Endothelial cell of umbilical vein (primary cell): ENCODE measurements around the gene CAMP. TPM values are rescaled to one million over a fixed set of nuclear protein-coding genes. Genes with fewer than 3 reads are reported as not detected.
A peak's percentile ranks its signal among the peaks of the same experiment; 100 is the strongest.

Experiments
- BruUV-seq: library from RNA; stranded (reverse); fragments of 400-500 nt; replicated peaks from 2 replicates; lab custom pipeline; 2021; lab: Mats Ljungman, UMichigan
- CTCF ChIA-PET: fragments of 300-600, 350-600 bp; sonication (Branson Sonifier 250); formaldehyde crosslinking; loops from one replicate; lab custom pipeline; 2021; ENCODE audit warnings: antibody characterized with exemption, inconsistent platforms; lab: Charles Lee
- POLR2A ChIA-PET: fragments of 300-600, 350-600 bp; sonication (Branson Sonifier 250); formaldehyde crosslinking; loops from one replicate; lab custom pipeline; 2021; ENCODE audit warnings: antibody characterized with exemption, inconsistent platforms; lab: Charles Lee
- DNase-seq: peaks from one replicate; pipeline ENCODE4 v3.0.0-alpha.2; 2011; ENCODE audit warnings: low read depth, low spot score
- FAIRE-seq: peaks from 2 replicates; lab custom pipeline; 2011; peaks lifted over from hg19 to GRCh38; lab: Jason Lieb, UNC
- H2AFZ ChIP-seq: 2 replicates; pipeline ENCODE4 v1.6.0; 2012; ENCODE audit warnings: low read depth, low read length, control low read depth, inconsistent platforms
- H3K27ac ChIP-seq: 2 replicates; pipeline ENCODE4 v1.5.1; 2011; ENCODE audit warnings: low read depth, mild to moderate bottlenecking, control low read depth, low read length, moderate library complexity; ENCODE audit not compliant: insufficient read depth
- H3K27me3 ChIP-seq, 2 experiments: 2 replicates each; pipeline versions ENCODE4 v1.6.0 to v1.6.1; 2011; ENCODE audit warnings: low read length in 2 of 2, mixed read lengths in 1 of 2; ENCODE audit not compliant: control insufficient read depth in 2 of 2, insufficient read depth in 2 of 2
- H3K36me3 ChIP-seq, 2 experiments: 2 replicates in 1 of 2; 3 replicates in 1 of 2; pipeline ENCODE4 v1.5.1; 2011; ENCODE audit warnings: low read length in 2 of 2, mild to moderate bottlenecking in 1 of 2, moderate library complexity in 1 of 2; ENCODE audit not compliant: control insufficient read depth in 2 of 2, insufficient read depth in 2 of 2; ENCODE audit errors: extremely low read depth in 1 of 2
- H3K4me1 ChIP-seq: 3 replicates; pipeline ENCODE4 v1.5.1; 2011; ENCODE audit warnings: mild to moderate bottlenecking, low read length; ENCODE audit not compliant: control insufficient read depth, insufficient read depth; ENCODE audit errors: extremely low read depth
- H3K4me2 ChIP-seq: 2 replicates; pipeline ENCODE4 v1.6.1; 2011; ENCODE audit warnings: low read length, control low read depth, mixed read lengths; ENCODE audit not compliant: insufficient read depth
- H3K4me3 ChIP-seq, 3 experiments: fragments of 200-600 bp in 1 of 3; sonication (generic), shearing (Covaris generic) in 1 of 3; replicated peaks in 1 of 3; 2 replicates each; pipeline ENCODE4 v1.5.1; 2011 to 2016; ENCODE audit warnings: control low read depth in 3 of 3, low read length in 3 of 3, mild to moderate bottlenecking in 2 of 3, inconsistent platforms in 1 of 3, low read depth in 1 of 3, moderate library complexity in 1 of 3; ENCODE audit not compliant: insufficient read depth in 1 of 3
- H3K79me2 ChIP-seq: 2 replicates; pipeline ENCODE4 v1.6.0; 2012; ENCODE audit warnings: low read length, inconsistent platforms; ENCODE audit not compliant: control insufficient read depth, insufficient read depth
- H3K9ac ChIP-seq: replicated peaks from 2 replicates; pipeline ENCODE3; 2011; ENCODE audit warnings: low read length, control low read depth; ENCODE audit not compliant: insufficient read depth; ENCODE audit errors: extremely low read depth
- H3K9me1 ChIP-seq: replicated peaks from 3 replicates; pipeline ENCODE4 v1.6.0; 2011; ENCODE audit warnings: mild to moderate bottlenecking, low read length; ENCODE audit not compliant: control insufficient read depth, insufficient read depth; ENCODE audit errors: extremely low read depth
- H3K9me3 ChIP-seq: replicated peaks from 2 replicates; pipeline ENCODE4 v1.5.1; 2012; ENCODE audit warnings: low read length, inconsistent platforms; ENCODE audit not compliant: control insufficient read depth, insufficient read depth
- H4K20me1 ChIP-seq: replicated peaks from 2 replicates; pipeline ENCODE3; 2011; ENCODE audit warnings: mild to moderate bottlenecking, low read length; ENCODE audit not compliant: control insufficient read depth, insufficient read depth; ENCODE audit errors: extremely low read depth
- EZH2 ChIP-seq: IDR thresholded peaks from 2 replicates; pipeline ENCODE4 v1.6.1; 2012; ENCODE audit warnings: borderline replicate concordance, low read depth, mild to moderate bottlenecking, moderate library complexity, low read length, inconsistent platforms; ENCODE audit not compliant: severe bottlenecking
- FOS ChIP-seq: IDR thresholded peaks from 2 replicates; pipeline ENCODE4 v1.6.1; 2011; ENCODE audit warnings: mild to moderate bottlenecking, low read length, moderate library complexity, borderline replicate concordance; ENCODE audit not compliant: insufficient read depth
- GATA2 ChIP-seq: IDR thresholded peaks from 2 replicates; pipeline ENCODE4 v1.7.0; 2011; ENCODE audit warnings: low read depth, mild to moderate bottlenecking, moderate library complexity, mixed read lengths, low read length; ENCODE audit not compliant: insufficient read length, insufficient read depth
- JUN ChIP-seq: IDR thresholded peaks from 2 replicates; pipeline ENCODE4 v1.6.1; 2011; ENCODE audit warnings: borderline replicate concordance, low read depth; ENCODE audit not compliant: insufficient read length, insufficient read depth
- MYC ChIP-seq: IDR thresholded peaks from one replicate; pipeline ENCODE4 v1.6.1; 2011; ENCODE audit warnings: mild to moderate bottlenecking, low read depth, low read length
- POLR2A ChIP-seq: IDR thresholded peaks from 2 replicates; pipeline ENCODE4 v1.6.1; 2012; ENCODE audit warnings: low read depth, mild to moderate bottlenecking, control low read depth, low read length
- POLR2AphosphoS5 ChIP-seq: IDR thresholded peaks from 2 replicates; pipeline ENCODE4 v1.6.1; 2012; ENCODE audit warnings: low read depth, mild to moderate bottlenecking, control low read depth, low read length, moderate library complexity; ENCODE audit not compliant: insufficient read depth
- dilution Hi-C: fragments of 300-500 bp; cut with MboI; formaldehyde crosslinking; loops from one replicate; pipeline ENCODE4 v1.15.0; 2019; ENCODE audit warnings: low sequenced_read_pairs; ENCODE audit not compliant: extremely low pct_ligation_motif_present
- intact Hi-C: fragments of 100-400 bp; cut with micrococcal nuclease; formaldehyde crosslinking; loops from one replicate; pipeline ENCODE4 v1.10.0; 2022
- polyA plus RNA-seq, 4 experiments: library from polyadenylated mRNA; depleted of rRNA in 3 of 4; stranded (reverse) in 3 of 4; unstranded in 1 of 4; fragments of >200 nt; gene quantifications; 2 replicates each; pipeline versions ENCODE4 v1.2.1 to v1.2.3, GENCODE V29; 2011 to 2012; ENCODE audit warnings: missing spikeins in 1 of 4
- total RNA-seq: library from RNA; stranded (reverse); gene quantifications from 2 replicates; pipeline ENCODE4 v1.2.3, GENCODE V29; 2021
- TF ChIP-seq, protein P1 (sequence below): IDR thresholded peaks from 2 replicates; pipeline ENCODE4 v1.6.1; 2011; ENCODE audit not compliant: insufficient read depth, insufficient read length
- TF ChIP-seq, protein P2 (sequence below), 2 donors: IDR thresholded peaks; 1 replicate in 1 of 2; 2 replicates in 1 of 2; pipeline ENCODE4 v1.5.1; 2011; ENCODE audit warnings: low read length in 2 of 2, mild to moderate bottlenecking in 2 of 2, moderate library complexity in 2 of 2, control low read depth in 1 of 2, inconsistent platforms in 1 of 2, low read depth in 1 of 2; ENCODE audit not compliant: insufficient read depth in 1 of 2; ENCODE audit errors: extremely low read depth in 1 of 2

The CAMP gene
- total and polyA plus RNA-seq, 2 donors (not counting 3 experiments of a cell fraction or from before 2014, with no cell fraction given), result not detected

GRCh38 chr3:48186631-48187300 lies 36.5 kb upstream of the CAMP start:
- intact Hi-C loops, result no loop called here

More at GRCh38 chr3:48186631-48187300, 36.5 kb upstream of the CAMP start:
- ChIA-PET CTCF (interaction anchor here (1.2 to 3.0 kb wide), 2 partner anchors 19 to 249 kb away, joined by 4 to 30 read pairs; no protein-coding TSS in a partner anchor), POLR2A (no interaction called here)
- no peaks in the 10 kb centered on the region for H3K9me1 ChIP-seq
- BruUV-seq, result TSS peak; percentile 38
- DNase-seq (no peak), FAIRE-seq (peak; percentile 76)
- peaks cover 56% of the 10 kb centered on the region for H3K79me2 ChIP-seq
- peak overlapping the region; percentile 76 for H2AFZ ChIP-seq
- H4K20me1 ChIP-seq, result no peaks in the 10 kb centered on the region
- H3K27me3 ChIP-seq, result no peaks in the 10 kb centered on the region
- no peaks in the 10 kb centered on the region for H3K9me3 ChIP-seq
- peaks cover 8 to 14% of the 10 kb centered on the region in 2 experiments for H3K36me3 ChIP-seq
- peaks cover 5% of the 10 kb centered on the region for H3K4me1 ChIP-seq
- peak overlapping the region; percentile 68 to 85 (median 72) for H3K4me3 ChIP-seq
- H3K27ac ChIP-seq, result peak overlapping the region; percentile 34
- dilution Hi-C loops, result no loop called here
- no peak for TF ChIP-seq MYC
- no peak for TF ChIP-seq GATA2
- TF ChIP-seq, protein P1, sequence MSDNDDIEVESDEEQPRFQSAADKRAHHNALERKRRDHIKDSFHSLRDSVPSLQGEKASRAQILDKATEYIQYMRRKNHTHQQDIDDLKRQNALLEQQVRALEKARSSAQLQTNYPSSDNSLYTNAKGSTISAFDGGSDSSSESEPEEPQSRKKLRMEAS, result no peak
- no peak for TF ChIP-seq EZH2
- TF ChIP-seq POLR2AphosphoS5, result no peak
- TF ChIP-seq POLR2A, result no peak
- TF ChIP-seq JUN, result no peak
- TF ChIP-seq, protein P2, sequence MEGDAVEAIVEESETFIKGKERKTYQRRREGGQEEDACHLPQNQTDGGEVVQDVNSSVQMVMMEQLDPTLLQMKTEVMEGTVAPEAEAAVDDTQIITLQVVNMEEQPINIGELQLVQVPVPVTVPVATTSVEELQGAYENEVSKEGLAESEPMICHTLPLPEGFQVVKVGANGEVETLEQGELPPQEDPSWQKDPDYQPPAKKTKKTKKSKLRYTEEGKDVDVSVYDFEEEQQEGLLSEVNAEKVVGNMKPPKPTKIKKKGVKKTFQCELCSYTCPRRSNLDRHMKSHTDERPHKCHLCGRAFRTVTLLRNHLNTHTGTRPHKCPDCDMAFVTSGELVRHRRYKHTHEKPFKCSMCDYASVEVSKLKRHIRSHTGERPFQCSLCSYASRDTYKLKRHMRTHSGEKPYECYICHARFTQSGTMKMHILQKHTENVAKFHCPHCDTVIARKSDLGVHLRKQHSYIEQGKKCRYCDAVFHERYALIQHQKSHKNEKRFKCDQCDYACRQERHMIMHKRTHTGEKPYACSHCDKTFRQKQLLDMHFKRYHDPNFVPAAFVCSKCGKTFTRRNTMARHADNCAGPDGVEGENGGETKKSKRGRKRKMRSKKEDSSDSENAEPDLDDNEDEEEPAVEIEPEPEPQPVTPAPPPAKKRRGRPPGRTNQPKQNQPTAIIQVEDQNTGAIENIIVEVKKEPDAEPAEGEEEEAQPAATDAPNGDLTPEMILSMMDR (IDR thresholded peaks at IDR 0.05; ENCODE audit: extremely low read depth in 1 of 2, insufficient read depth in 1 of 2, low read depth in 1 of 2, low read length in 2 of 2), result no peak
- TF ChIP-seq FOS, result no peak
- H3K9ac ChIP-seq, result peak overlapping the region; percentile 65
- peak overlapping the region; percentile 84 for H3K4me2 ChIP-seq
